ENCODE results near the gene IDH3A.

DNA sequence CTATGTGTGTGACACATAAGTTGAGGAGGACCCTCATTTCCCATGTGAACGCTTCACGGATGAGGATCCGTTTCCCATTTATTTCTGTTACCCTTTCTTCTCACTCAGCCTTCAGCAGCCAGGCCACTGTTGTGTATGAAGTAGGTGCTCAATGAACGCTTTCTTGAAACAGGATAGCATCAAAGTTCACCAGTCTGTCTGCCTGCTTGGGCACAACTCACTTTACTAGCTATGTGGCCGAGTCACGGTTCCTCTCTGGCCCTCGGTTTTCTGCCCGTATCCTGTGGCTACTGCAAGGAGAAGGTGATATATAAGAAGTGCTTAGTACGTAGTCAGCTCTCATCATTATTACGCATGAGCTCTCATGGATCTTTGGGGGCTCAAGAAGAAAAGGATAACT is 62.8 kb downstream of the IDH3A start:
- TF ChIP-seq POLR2A (IDR thresholded peaks at IDR 0.05; ENCODE audit: low read depth, low read length) (no peak), POLR2AphosphoS5 (IDR thresholded peaks at IDR 0.05; ENCODE audit: low read depth, low read length) (no peak), TAF1 (IDR thresholded peaks at IDR 0.05; ENCODE audit: low read depth, low read length) (no peak), SPI1 (IDR thresholded peaks at IDR 0.05; ENCODE audit: low read depth, low read length) (no peak), POU2F2 (IDR thresholded peaks at IDR 0.05; ENCODE audit: low read depth, low read length) (no peak)
